K562 (cell line): ENCODE data around the gene DGKE.

ENCODE experiments used
- ZNF766 ChIP-seq: fragments of 200-800 bp; sonication (Bioruptor generic); conservative IDR thresholded peaks from 2 replicates; pipeline ENCODE4 v1.6.1; 2016; ENCODE audit warnings: missing genetic modification characterization, missing compliant biosample characterization
- TF ChIP-seq, protein P1 (sequence below), 3 experiments: IDR thresholded peaks in 2 of 3; conservative IDR thresholded peaks in 1 of 3; 2 replicates each; pipeline ENCODE4 v1.5.1; 2011 to 2012; ENCODE audit warnings: low read length in 3 of 3, mild to moderate bottlenecking in 3 of 3, control low read depth in 2 of 3, improper control_type of control experiment in 1 of 3, inconsistent platforms in 1 of 3, low read depth in 1 of 3, mixed read lengths in 1 of 3, moderate library complexity in 1 of 3; ENCODE audit not compliant: insufficient read depth in 2 of 3

DNA sequence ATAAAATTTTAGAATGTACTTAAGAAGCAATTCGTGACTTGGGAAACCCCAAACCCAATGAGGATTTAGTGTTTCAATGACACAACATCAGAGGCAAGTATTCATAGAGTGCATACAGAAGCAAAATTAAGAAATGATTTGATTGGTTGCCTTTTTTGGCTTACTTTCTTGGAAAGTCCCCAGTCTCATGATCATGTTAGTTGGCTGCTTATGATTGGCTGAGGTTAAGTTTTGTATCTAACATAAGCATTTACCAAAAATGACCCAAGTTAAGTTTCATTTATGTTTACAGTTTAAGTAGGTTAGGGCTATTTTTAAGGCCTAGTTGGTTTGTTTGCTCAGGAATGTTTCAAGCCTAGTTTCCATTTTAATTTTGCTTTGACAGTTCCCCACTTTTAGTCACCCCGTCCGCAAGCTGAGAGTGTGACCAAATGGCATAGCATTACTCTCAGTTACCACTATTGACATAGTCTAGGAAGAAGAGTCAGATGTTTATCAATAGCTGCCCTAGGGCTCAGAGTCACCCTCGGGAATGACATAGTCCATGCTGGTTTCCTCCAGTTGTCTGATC lies 36.2 kb downstream of the DGKE start:
- no peak for TF ChIP-seq ZNF766 (CRISPR knock-in tag)
- TF ChIP-seq, protein P1, sequence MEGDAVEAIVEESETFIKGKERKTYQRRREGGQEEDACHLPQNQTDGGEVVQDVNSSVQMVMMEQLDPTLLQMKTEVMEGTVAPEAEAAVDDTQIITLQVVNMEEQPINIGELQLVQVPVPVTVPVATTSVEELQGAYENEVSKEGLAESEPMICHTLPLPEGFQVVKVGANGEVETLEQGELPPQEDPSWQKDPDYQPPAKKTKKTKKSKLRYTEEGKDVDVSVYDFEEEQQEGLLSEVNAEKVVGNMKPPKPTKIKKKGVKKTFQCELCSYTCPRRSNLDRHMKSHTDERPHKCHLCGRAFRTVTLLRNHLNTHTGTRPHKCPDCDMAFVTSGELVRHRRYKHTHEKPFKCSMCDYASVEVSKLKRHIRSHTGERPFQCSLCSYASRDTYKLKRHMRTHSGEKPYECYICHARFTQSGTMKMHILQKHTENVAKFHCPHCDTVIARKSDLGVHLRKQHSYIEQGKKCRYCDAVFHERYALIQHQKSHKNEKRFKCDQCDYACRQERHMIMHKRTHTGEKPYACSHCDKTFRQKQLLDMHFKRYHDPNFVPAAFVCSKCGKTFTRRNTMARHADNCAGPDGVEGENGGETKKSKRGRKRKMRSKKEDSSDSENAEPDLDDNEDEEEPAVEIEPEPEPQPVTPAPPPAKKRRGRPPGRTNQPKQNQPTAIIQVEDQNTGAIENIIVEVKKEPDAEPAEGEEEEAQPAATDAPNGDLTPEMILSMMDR (IDR thresholded peaks at IDR 0.05 in 2 of 3, conservative IDR thresholded peaks at IDR 0.05 in 1 of 3; ENCODE audit: insufficient read depth in 2 of 3, low read depth in 1 of 3, low read length in 3 of 3), result no peak
